Hepatocyte (in vitro differentiated cells): ENCODE measurements around the gene HDAC6. TPM values are rescaled to one million over a fixed set of nuclear protein-coding genes. Genes with fewer than 3 reads are reported as not detected.

Source experiments
- DNase-seq: peaks from one replicate; pipeline ENCODE4 v3.0.0-alpha.2; 2016; ENCODE audit warnings: low spot score
- H2AFZ ChIP-seq: fragments of 200-600 bp; sonication (generic); 2 replicates; pipeline ENCODE4 v1.6.0; 2016; ENCODE audit warnings: antibody characterized with exemption, mild to moderate bottlenecking
- H3K27ac ChIP-seq: fragments of 200-600 bp; sonication (generic); 2 replicates; pipeline ENCODE4 v1.5.1; 2016; ENCODE audit warnings: mild to moderate bottlenecking
- H3K27me3 ChIP-seq: fragments of 200-600 bp; sonication (generic); 2 replicates; pipeline ENCODE4 v1.6.1; 2016
- H3K36me3 ChIP-seq: fragments of 200-600 bp; sonication (generic); replicated peaks from 2 replicates; pipeline ENCODE4 v1.5.1; 2016; ENCODE audit warnings: low read depth; ENCODE audit not compliant: insufficient read depth
- H3K4me1 ChIP-seq: fragments of 200-600 bp; sonication (generic); 2 replicates; pipeline ENCODE4 v1.5.1; 2016; ENCODE audit warnings: mild to moderate bottlenecking, moderate library complexity; ENCODE audit not compliant: insufficient read depth
- H3K4me2 ChIP-seq: fragments of 200-600 bp; sonication (generic); 2 replicates; pipeline ENCODE4 v1.6.0; 2016
- H3K4me3 ChIP-seq: fragments of 200-600 bp; sonication (generic); 2 replicates; pipeline ENCODE4 v1.5.1; 2016; ENCODE audit warnings: mild to moderate bottlenecking
- H3K79me2 ChIP-seq: fragments of 200-600 bp; sonication (generic); 2 replicates; pipeline ENCODE4 v1.6.0; 2017; ENCODE audit warnings: mild to moderate bottlenecking
- H3K9me2 ChIP-seq: fragments of 200-600 bp; sonication (generic); replicated peaks from 2 replicates; pipeline ENCODE4 v1.6.0; 2017; ENCODE audit warnings: mild to moderate bottlenecking; ENCODE audit not compliant: insufficient read depth
- H3K9me3 ChIP-seq: fragments of 200-600 bp; sonication (generic); 2 replicates; pipeline ENCODE4 v1.5.1; 2016; ENCODE audit warnings: low read depth, mild to moderate bottlenecking
- H4K20me1 ChIP-seq: fragments of 200-600 bp; sonication (generic); 2 replicates; pipeline ENCODE4 v1.6.0; 2016; ENCODE audit warnings: mild to moderate bottlenecking; ENCODE audit not compliant: insufficient read depth, poor library complexity, severe bottlenecking
- EZH2 ChIP-seq: fragments of 200-600 bp; sonication (generic); IDR thresholded peaks from 2 replicates; pipeline ENCODE4 v1.6.1; 2016; ENCODE audit warnings: antibody characterized with exemption, mild to moderate bottlenecking, borderline replicate concordance
- EZH2phosphoT487 ChIP-seq: fragments of 200-600 bp; sonication (generic); IDR thresholded peaks from one replicate; pipeline ENCODE4 v1.6.1; 2018; ENCODE audit warnings: antibody characterized with exemption, mild to moderate bottlenecking, low read depth, moderate library complexity; ENCODE audit not compliant: unreplicated experiment, severe bottlenecking
- WGBS: methylation state at CpG from one replicate; pipeline ENCODE4 v1.1.6; 2016; ENCODE audit warnings: low lambda C conversion rate; ENCODE audit errors: missing lambda C conversion rate; 5-methylcytosine and 5-hydroxymethylcytosine counted together
- polyA plus RNA-seq: library from polyadenylated mRNA; unstranded; fragments of >200 nt; fragmentation: Nextera tagmentation; extraction: Ambion mirVana; gene quantifications from 2 replicates; pipeline ENCODE4 v1.2.1, GENCODE V29; 2016
- total RNA-seq: library from RNA; depleted of rRNA; stranded (reverse); fragments of >200 nt; gene quantifications from 2 replicates; pipeline ENCODE4 v1.2.3, GENCODE V29; 2014
- TF ChIP-seq, protein P1 (sequence below): fragments of 200-600 bp; sonication (generic); IDR thresholded peaks from 2 replicates; pipeline ENCODE4 v1.5.1; 2016; ENCODE audit warnings: antibody characterized with exemption, mild to moderate bottlenecking; ENCODE audit not compliant: poor library complexity

The HDAC6 gene
- total and polyA plus RNA-seq, 2 experiments from 2014 or later, result 68.9 to 96.3 TPM

GRCh38 chrX:48785186-48785539, 16.7 kb upstream of the HDAC6 start:
- H3K4me2 ChIP-seq, result no peak overlapping the region
- no peak overlapping the region for H3K27ac ChIP-seq
- H3K27me3 ChIP-seq, result no peaks in the 10 kb centered on the region
- no peak for DNase-seq
- no peaks in the 10 kb centered on the region for H3K79me2 ChIP-seq
- H4K20me1 ChIP-seq, result no peaks in the 10 kb centered on the region
- H3K36me3 ChIP-seq, result no peaks in the 10 kb centered on the region
- H3K9me2 ChIP-seq, result no peaks in the 10 kb centered on the region
- no peaks in the 10 kb centered on the region for H3K9me3 ChIP-seq
- 100% methylated on average over 1 of the region's 1 CpG for WGBS
- TF ChIP-seq EZH2 (no peak), EZH2phosphoT487 (no peak)
- TF ChIP-seq, protein P1, sequence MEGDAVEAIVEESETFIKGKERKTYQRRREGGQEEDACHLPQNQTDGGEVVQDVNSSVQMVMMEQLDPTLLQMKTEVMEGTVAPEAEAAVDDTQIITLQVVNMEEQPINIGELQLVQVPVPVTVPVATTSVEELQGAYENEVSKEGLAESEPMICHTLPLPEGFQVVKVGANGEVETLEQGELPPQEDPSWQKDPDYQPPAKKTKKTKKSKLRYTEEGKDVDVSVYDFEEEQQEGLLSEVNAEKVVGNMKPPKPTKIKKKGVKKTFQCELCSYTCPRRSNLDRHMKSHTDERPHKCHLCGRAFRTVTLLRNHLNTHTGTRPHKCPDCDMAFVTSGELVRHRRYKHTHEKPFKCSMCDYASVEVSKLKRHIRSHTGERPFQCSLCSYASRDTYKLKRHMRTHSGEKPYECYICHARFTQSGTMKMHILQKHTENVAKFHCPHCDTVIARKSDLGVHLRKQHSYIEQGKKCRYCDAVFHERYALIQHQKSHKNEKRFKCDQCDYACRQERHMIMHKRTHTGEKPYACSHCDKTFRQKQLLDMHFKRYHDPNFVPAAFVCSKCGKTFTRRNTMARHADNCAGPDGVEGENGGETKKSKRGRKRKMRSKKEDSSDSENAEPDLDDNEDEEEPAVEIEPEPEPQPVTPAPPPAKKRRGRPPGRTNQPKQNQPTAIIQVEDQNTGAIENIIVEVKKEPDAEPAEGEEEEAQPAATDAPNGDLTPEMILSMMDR, result no peak
- H2AFZ ChIP-seq, result no peak overlapping the region
- H3K4me3 ChIP-seq, result no peak overlapping the region
- H3K4me1 ChIP-seq, result no peaks in the 10 kb centered on the region

DNA sequence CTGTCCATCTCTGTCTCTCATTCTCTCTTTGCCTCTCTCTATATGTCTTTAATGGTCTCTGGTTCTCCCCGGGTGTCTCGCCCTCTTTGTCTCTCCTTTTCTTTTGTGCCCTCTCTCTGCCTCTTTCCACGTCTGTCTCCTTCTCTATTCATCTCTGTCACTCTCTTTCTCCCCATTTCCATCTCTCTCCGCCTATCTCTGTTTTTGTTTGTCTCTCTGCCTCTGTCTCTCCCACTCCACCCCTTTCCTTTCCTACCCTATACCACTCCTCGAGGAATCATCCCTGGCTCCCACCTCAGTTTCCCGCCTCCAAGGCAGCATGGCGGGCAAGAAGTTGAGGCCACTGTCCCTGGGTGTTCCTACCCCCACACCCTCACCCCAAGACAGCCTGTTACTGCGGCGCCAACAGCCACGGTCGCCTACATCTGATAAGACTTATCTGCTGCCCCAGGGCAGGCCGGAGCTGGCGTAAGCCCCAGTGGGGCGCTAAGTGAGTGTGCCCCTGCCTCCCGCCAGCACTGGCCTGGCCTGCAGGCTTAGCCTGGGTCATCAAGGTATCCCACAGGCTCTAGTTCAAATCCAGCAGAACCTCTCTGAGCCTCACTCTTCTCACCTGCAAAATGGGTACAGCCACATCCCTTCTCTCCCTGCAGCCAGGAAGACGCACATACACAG, 16.2 kb upstream of the HDAC6 start:
- H3K79me2 ChIP-seq, result no peaks in the 10 kb centered on the region
- TF ChIP-seq, protein P1, result no peak
- TF ChIP-seq EZH2 (no peak), EZH2phosphoT487 (no peak)
- DNase-seq, result no peak
- no peak overlapping the region for H3K4me2 ChIP-seq
- no peaks in the 10 kb centered on the region for H3K27me3 ChIP-seq
- no peak overlapping the region for H3K4me3 ChIP-seq
- H3K9me2 ChIP-seq, result no peaks in the 10 kb centered on the region
- H3K9me3 ChIP-seq, result no peaks in the 10 kb centered on the region
- H4K20me1 ChIP-seq, result no peaks in the 10 kb centered on the region
- no peaks in the 10 kb centered on the region for H3K4me1 ChIP-seq
- H2AFZ ChIP-seq, result no peak overlapping the region
- no peak overlapping the region for H3K27ac ChIP-seq
- H3K36me3 ChIP-seq, result no peaks in the 10 kb centered on the region
- 81% methylated on average over 16 of the region's 16 CpGs for WGBS

- Histone ChIP-seq H3K36me3 (no peaks in the 10 kb centered on the region), H3K4me3 (no peak within 1 kb of the TSS), H4K20me1 (no peaks in the 10 kb centered on the region), H3K4me1 (no peaks in the 10 kb centered on the region), H2AFZ (no peak within 1 kb of the TSS), H3K27me3 (no peaks in the 10 kb centered on the region), H3K9me3 (no peaks in the 10 kb centered on the region), H3K27ac (no peak within 1 kb of the TSS), H3K4me2 (no peak within 1 kb of the TSS), H3K9me2 (no peaks in the 10 kb centered on the region), H3K79me2 (no peaks in the 10 kb centered on the region)
- no peak for TF ChIP-seq EZH2phosphoT487
- TF ChIP-seq EZH2, result no peak
- TF ChIP-seq, protein P1, result no peak
- DNase-seq, result no peak
- WGBS, result no CpG with 5 or more reads among the region's 7 CpGs
Measured at GRCh38 chrX:48786341-48786800, 15.5 kb upstream of the HDAC6 start, which contains the start of gene GATA1. Gene GATA1, plus strand, starts transcription at chrX:48786590. Its CDS starts 4,520 bp downstream, at chrX:48791110.
